Measurements from ENCODE around the gene HRH4. TPM values are rescaled to one million over a fixed set of nuclear protein-coding genes. Genes with fewer than 3 reads are reported as not detected.

Gene HRH4
- total RNA-seq, 6 experiments from 2014 or later, result 0.06 to 0.32 (median 0.10) TPM

GRCh38 chr18:24427484-24427883, 33.0 kb upstream of the HRH4 start:
- H3K27me3 ChIP-seq, result no peaks in the 10 kb centered on the region

GRCh38 chr18:24428709-24429108, 31.7 kb upstream of the HRH4 start:
- H3K27me3 ChIP-seq, result no peaks in the 10 kb centered on the region
- intact Hi-C loops (cut with DNase I), result no loop called here
- ATAC-seq, result no peak
- TF ChIP-seq POLR2A (IDR thresholded peaks at IDR 0.05), result no peak
- TF ChIP-seq CTCF (IDR thresholded peaks at IDR 0.05), result peak in 2 of 4 donors; percentile 6 to 16
- peaks cover 0 to 12% (median 3%) of the 10 kb centered on the region in 4 donors for H3K4me1 ChIP-seq
- WGBS (ENCODE audit: insufficient coverage, low coverage, low lambda C conversion rate, missing lambda C conversion rate), result 74% methylated on average over 3 of the region's 3 CpGs
- no peak overlapping the region for H3K4me3 ChIP-seq
- no peak overlapping the region for H3K27ac ChIP-seq
- peaks cover 0 to 3% (median 0%) of the 10 kb centered on the region in 4 donors for H3K36me3 ChIP-seq
- no peaks in the 10 kb centered on the region for H3K9me3 ChIP-seq
- DNase-seq, result no peak

More at GRCh38 chr18:24427484-24427883, 33.0 kb upstream of the HRH4 start:
- intact Hi-C loops (cut with DNase I), result no loop called here
- TF ChIP-seq CTCF (IDR thresholded peaks at IDR 0.05) (no peak), POLR2A (IDR thresholded peaks at IDR 0.05) (no peak)
- Histone ChIP-seq H3K4me1 (peaks cover 0 to 12% (median 3%) of the 10 kb centered on the region in 4 donors), H3K4me3 (peak overlapping the region in 2 of 3 donors; percentile 71 to 76), H3K9me3 (no peaks in the 10 kb centered on the region), H3K27ac (no peak overlapping the region), H3K36me3 (peaks cover 0 to 3% (median 0%) of the 10 kb centered on the region in 4 donors)
- no peak for DNase-seq
- WGBS (ENCODE audit: insufficient coverage, low coverage, low lambda C conversion rate, missing lambda C conversion rate), result 42% methylated on average over 3 of the region's 3 CpGs
- ATAC-seq, result no peak

- intact Hi-C loops (cut with DNase I), result no loop called here
- Histone ChIP-seq H3K27ac (no peak overlapping the region), H3K4me1 (peaks cover 0 to 12% (median 3%) of the 10 kb centered on the region in 4 donors), H3K27me3 (no peaks in the 10 kb centered on the region), H3K9me3 (no peaks in the 10 kb centered on the region), H3K4me3 (no peak overlapping the region), H3K36me3 (peaks cover 0 to 3% (median 0%) of the 10 kb centered on the region in 4 donors)
- no peak for TF ChIP-seq CTCF (IDR thresholded peaks at IDR 0.05)
- no peak for TF ChIP-seq POLR2A (IDR thresholded peaks at IDR 0.05)
- ATAC-seq (no peak), DNase-seq (no peak)
- whole genome bisulfite sequencing (ENCODE audit: insufficient coverage, low coverage, low lambda C conversion rate, missing lambda C conversion rate), result 94% methylated on average over 4 of the region's 4 CpGs
These were observed 31.2 kb upstream of the HRH4 start for GRCh38 chr18:24429188-24429587.

- Histone ChIP-seq H3K9me3 (no peaks in the 10 kb centered on the region), H3K4me3 (no peak overlapping the region), H3K36me3 (peaks cover 0 to 4% (median 1%) of the 10 kb centered on the region in 4 donors), H3K4me1 (peaks cover 0 to 10% (median 1%) of the 10 kb centered on the region in 4 donors), H3K27me3 (no peaks in the 10 kb centered on the region), H3K27ac (no peak overlapping the region)
- TF ChIP-seq POLR2A (IDR thresholded peaks at IDR 0.05) (no peak), CTCF (IDR thresholded peaks at IDR 0.05) (no peak)
- no peak for DNase-seq
- intact Hi-C loops (cut with DNase I), result no loop called here
- WGBS (ENCODE audit: insufficient coverage, low coverage, low lambda C conversion rate, missing lambda C conversion rate), result 84% methylated on average over 3 of the region's 3 CpGs
- no peak for ATAC-seq
These were observed 27.8 kb upstream of the HRH4 start for GRCh38 chr18:24432618-24433017.

GRCh38 chr18:24436939-24437338, 23.5 kb upstream of the HRH4 start:
- 83% methylated on average over 1 of the region's 1 CpG for WGBS (ENCODE audit: insufficient coverage, low coverage, low lambda C conversion rate, missing lambda C conversion rate)
- intact Hi-C loops (cut with DNase I), result no loop called here
- H3K9me3 ChIP-seq, result no peaks in the 10 kb centered on the region
- DNase-seq, result no peak
- H3K4me3 ChIP-seq, result no peak overlapping the region
- no peaks in the 10 kb centered on the region for H3K27me3 ChIP-seq
- no peak for ATAC-seq
- TF ChIP-seq CTCF (IDR thresholded peaks at IDR 0.05) (no peak), POLR2A (IDR thresholded peaks at IDR 0.05) (no peak)
- no peak overlapping the region for H3K27ac ChIP-seq
- H3K4me1 ChIP-seq, result no peaks in the 10 kb centered on the region
- peaks cover 0 to 22% (median 11%) of the 10 kb centered on the region in 4 donors for H3K36me3 ChIP-seq
